Adrenal gland (tissue), 5 donors: ENCODE data around the gene GRIN2D.

Source experiments
- POLR2A ChIP-seq, 2 donors: fragments of 450-650 bp; IDR thresholded peaks; one replicate each; pipeline ENCODE4 v1.6.1; 2017; ENCODE audit warnings: antibody characterized with exemption in 2 of 2, mild to moderate bottlenecking in 2 of 2, moderate library complexity in 1 of 2
- TF ChIP-seq, protein P1 (sequence below), 6 experiments: fragments of 450-650 bp in 4 of 6; fragments of 200-600 bp in 2 of 6; sonication (generic) in 1 of 6; IDR thresholded peaks; 1 replicate in 5 of 6; 2 replicates in 1 of 6; pipeline versions ENCODE4 v1.5.1 to v1.8.0; 2016 to 2021; ENCODE audit warnings: antibody characterized with exemption in 6 of 6, mild to moderate bottlenecking in 2 of 6, moderate library complexity in 1 of 6
- donor health status: DM: no; HTN: no; CAD: no.

DNA sequence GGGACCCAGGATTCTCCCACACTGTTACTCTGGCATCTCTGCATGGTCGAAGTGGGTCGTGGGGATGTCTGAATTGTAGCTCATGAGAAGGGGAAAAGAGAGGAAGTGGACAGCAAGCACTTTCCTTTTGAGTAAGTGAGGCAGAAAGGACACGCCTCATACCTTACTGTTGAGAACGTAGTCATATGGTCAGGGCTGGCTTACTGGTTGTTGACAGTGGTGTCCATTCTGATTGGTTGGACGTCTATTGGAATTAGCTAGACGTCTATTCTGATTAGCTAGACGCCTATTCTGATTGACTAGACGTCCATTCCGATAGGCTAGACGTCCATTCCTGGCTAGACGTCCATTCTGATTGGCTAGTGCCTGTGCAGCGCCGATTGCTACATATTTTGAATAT is 12.4 kb downstream of the GRIN2D start:
- TF ChIP-seq POLR2A (IDR thresholded peaks at IDR 0.05): no peak
- TF ChIP-seq, protein P1, sequence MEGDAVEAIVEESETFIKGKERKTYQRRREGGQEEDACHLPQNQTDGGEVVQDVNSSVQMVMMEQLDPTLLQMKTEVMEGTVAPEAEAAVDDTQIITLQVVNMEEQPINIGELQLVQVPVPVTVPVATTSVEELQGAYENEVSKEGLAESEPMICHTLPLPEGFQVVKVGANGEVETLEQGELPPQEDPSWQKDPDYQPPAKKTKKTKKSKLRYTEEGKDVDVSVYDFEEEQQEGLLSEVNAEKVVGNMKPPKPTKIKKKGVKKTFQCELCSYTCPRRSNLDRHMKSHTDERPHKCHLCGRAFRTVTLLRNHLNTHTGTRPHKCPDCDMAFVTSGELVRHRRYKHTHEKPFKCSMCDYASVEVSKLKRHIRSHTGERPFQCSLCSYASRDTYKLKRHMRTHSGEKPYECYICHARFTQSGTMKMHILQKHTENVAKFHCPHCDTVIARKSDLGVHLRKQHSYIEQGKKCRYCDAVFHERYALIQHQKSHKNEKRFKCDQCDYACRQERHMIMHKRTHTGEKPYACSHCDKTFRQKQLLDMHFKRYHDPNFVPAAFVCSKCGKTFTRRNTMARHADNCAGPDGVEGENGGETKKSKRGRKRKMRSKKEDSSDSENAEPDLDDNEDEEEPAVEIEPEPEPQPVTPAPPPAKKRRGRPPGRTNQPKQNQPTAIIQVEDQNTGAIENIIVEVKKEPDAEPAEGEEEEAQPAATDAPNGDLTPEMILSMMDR (IDR thresholded peaks at IDR 0.05): no peak
